Endothelial cell of umbilical vein (primary cell): ENCODE results near the gene LRRC14B. TPM values are rescaled to one million over a fixed set of nuclear protein-coding genes. Genes with fewer than 3 reads are reported as not detected.

ENCODE experiments used
- BruUV-seq: library from RNA; stranded (reverse); fragments of 400-500 nt; replicated peaks from 2 replicates; lab custom pipeline; 2021; lab: Mats Ljungman, UMichigan
- CTCF ChIA-PET: fragments of 300-600, 350-600 bp; sonication (Branson Sonifier 250); formaldehyde crosslinking; loops from one replicate; lab custom pipeline; 2021; ENCODE audit warnings: antibody characterized with exemption, inconsistent platforms; lab: Charles Lee
- POLR2A ChIA-PET: fragments of 300-600, 350-600 bp; sonication (Branson Sonifier 250); formaldehyde crosslinking; loops from one replicate; lab custom pipeline; 2021; ENCODE audit warnings: antibody characterized with exemption, inconsistent platforms; lab: Charles Lee
- DNase-seq: peaks from one replicate; pipeline ENCODE4 v3.0.0-alpha.2; 2011; ENCODE audit warnings: low read depth, low spot score
- FAIRE-seq: peaks from 2 replicates; lab custom pipeline; 2011; peaks lifted over from hg19 to GRCh38; lab: Jason Lieb, UNC
- H2AFZ ChIP-seq: 2 replicates; pipeline ENCODE4 v1.6.0; 2012; ENCODE audit warnings: low read depth, low read length, control low read depth, inconsistent platforms
- H3K27ac ChIP-seq: 2 replicates; pipeline ENCODE4 v1.5.1; 2011; ENCODE audit warnings: low read depth, mild to moderate bottlenecking, control low read depth, low read length, moderate library complexity; ENCODE audit not compliant: insufficient read depth
- H3K27me3 ChIP-seq, 2 experiments: 2 replicates each; pipeline versions ENCODE4 v1.6.0 to v1.6.1; 2011; ENCODE audit warnings: low read length in 2 of 2, mixed read lengths in 1 of 2; ENCODE audit not compliant: control insufficient read depth in 2 of 2, insufficient read depth in 2 of 2
- H3K36me3 ChIP-seq, 2 experiments: 2 replicates in 1 of 2; 3 replicates in 1 of 2; pipeline ENCODE4 v1.5.1; 2011; ENCODE audit warnings: low read length in 2 of 2, mild to moderate bottlenecking in 1 of 2, moderate library complexity in 1 of 2; ENCODE audit not compliant: control insufficient read depth in 2 of 2, insufficient read depth in 2 of 2; ENCODE audit errors: extremely low read depth in 1 of 2
- H3K4me1 ChIP-seq: 3 replicates; pipeline ENCODE4 v1.5.1; 2011; ENCODE audit warnings: mild to moderate bottlenecking, low read length; ENCODE audit not compliant: control insufficient read depth, insufficient read depth; ENCODE audit errors: extremely low read depth
- H3K4me2 ChIP-seq: 2 replicates; pipeline ENCODE4 v1.6.1; 2011; ENCODE audit warnings: low read length, control low read depth, mixed read lengths; ENCODE audit not compliant: insufficient read depth
- H3K4me3 ChIP-seq, 3 experiments: fragments of 200-600 bp in 1 of 3; sonication (generic), shearing (Covaris generic) in 1 of 3; replicated peaks in 1 of 3; 2 replicates each; pipeline ENCODE4 v1.5.1; 2011 to 2016; ENCODE audit warnings: control low read depth in 3 of 3, low read length in 3 of 3, mild to moderate bottlenecking in 2 of 3, inconsistent platforms in 1 of 3, low read depth in 1 of 3, moderate library complexity in 1 of 3; ENCODE audit not compliant: insufficient read depth in 1 of 3
- H3K79me2 ChIP-seq: 2 replicates; pipeline ENCODE4 v1.6.0; 2012; ENCODE audit warnings: low read length, inconsistent platforms; ENCODE audit not compliant: control insufficient read depth, insufficient read depth
- H3K9ac ChIP-seq: replicated peaks from 2 replicates; pipeline ENCODE3; 2011; ENCODE audit warnings: low read length, control low read depth; ENCODE audit not compliant: insufficient read depth; ENCODE audit errors: extremely low read depth
- H3K9me1 ChIP-seq: replicated peaks from 3 replicates; pipeline ENCODE4 v1.6.0; 2011; ENCODE audit warnings: mild to moderate bottlenecking, low read length; ENCODE audit not compliant: control insufficient read depth, insufficient read depth; ENCODE audit errors: extremely low read depth
- H3K9me3 ChIP-seq: replicated peaks from 2 replicates; pipeline ENCODE4 v1.5.1; 2012; ENCODE audit warnings: low read length, inconsistent platforms; ENCODE audit not compliant: control insufficient read depth, insufficient read depth
- H4K20me1 ChIP-seq: replicated peaks from 2 replicates; pipeline ENCODE3; 2011; ENCODE audit warnings: mild to moderate bottlenecking, low read length; ENCODE audit not compliant: control insufficient read depth, insufficient read depth; ENCODE audit errors: extremely low read depth
- EZH2 ChIP-seq: IDR thresholded peaks from 2 replicates; pipeline ENCODE4 v1.6.1; 2012; ENCODE audit warnings: borderline replicate concordance, low read depth, mild to moderate bottlenecking, moderate library complexity, low read length, inconsistent platforms; ENCODE audit not compliant: severe bottlenecking
- FOS ChIP-seq: IDR thresholded peaks from 2 replicates; pipeline ENCODE4 v1.6.1; 2011; ENCODE audit warnings: mild to moderate bottlenecking, low read length, moderate library complexity, borderline replicate concordance; ENCODE audit not compliant: insufficient read depth
- GATA2 ChIP-seq: IDR thresholded peaks from 2 replicates; pipeline ENCODE4 v1.7.0; 2011; ENCODE audit warnings: low read depth, mild to moderate bottlenecking, moderate library complexity, mixed read lengths, low read length; ENCODE audit not compliant: insufficient read length, insufficient read depth
- JUN ChIP-seq: IDR thresholded peaks from 2 replicates; pipeline ENCODE4 v1.6.1; 2011; ENCODE audit warnings: borderline replicate concordance, low read depth; ENCODE audit not compliant: insufficient read length, insufficient read depth
- MYC ChIP-seq: IDR thresholded peaks from one replicate; pipeline ENCODE4 v1.6.1; 2011; ENCODE audit warnings: mild to moderate bottlenecking, low read depth, low read length
- POLR2A ChIP-seq: IDR thresholded peaks from 2 replicates; pipeline ENCODE4 v1.6.1; 2012; ENCODE audit warnings: low read depth, mild to moderate bottlenecking, control low read depth, low read length
- POLR2AphosphoS5 ChIP-seq: IDR thresholded peaks from 2 replicates; pipeline ENCODE4 v1.6.1; 2012; ENCODE audit warnings: low read depth, mild to moderate bottlenecking, control low read depth, low read length, moderate library complexity; ENCODE audit not compliant: insufficient read depth
- dilution Hi-C: fragments of 300-500 bp; cut with MboI; formaldehyde crosslinking; loops from one replicate; pipeline ENCODE4 v1.15.0; 2019; ENCODE audit warnings: low sequenced_read_pairs; ENCODE audit not compliant: extremely low pct_ligation_motif_present
- intact Hi-C: fragments of 100-400 bp; cut with micrococcal nuclease; formaldehyde crosslinking; loops from one replicate; pipeline ENCODE4 v1.10.0; 2022
- polyA plus RNA-seq, 4 experiments: library from polyadenylated mRNA; depleted of rRNA in 3 of 4; stranded (reverse) in 3 of 4; unstranded in 1 of 4; fragments of >200 nt; gene quantifications; 2 replicates each; pipeline versions ENCODE4 v1.2.1 to v1.2.3, GENCODE V29; 2011 to 2012; ENCODE audit warnings: missing spikeins in 1 of 4
- total RNA-seq: library from RNA; stranded (reverse); gene quantifications from 2 replicates; pipeline ENCODE4 v1.2.3, GENCODE V29; 2021
- TF ChIP-seq, protein P1 (sequence below): IDR thresholded peaks from 2 replicates; pipeline ENCODE4 v1.6.1; 2011; ENCODE audit not compliant: insufficient read depth, insufficient read length
- TF ChIP-seq, protein P2 (sequence below), 2 donors: IDR thresholded peaks; 1 replicate in 1 of 2; 2 replicates in 1 of 2; pipeline ENCODE4 v1.5.1; 2011; ENCODE audit warnings: low read length in 2 of 2, mild to moderate bottlenecking in 2 of 2, moderate library complexity in 2 of 2, control low read depth in 1 of 2, inconsistent platforms in 1 of 2, low read depth in 1 of 2; ENCODE audit not compliant: insufficient read depth in 1 of 2; ENCODE audit errors: extremely low read depth in 1 of 2

The LRRC14B gene
- total and polyA plus RNA-seq, 2 donors (not counting 3 experiments of a cell fraction or from before 2014, with no cell fraction given), result not detected

DNA sequence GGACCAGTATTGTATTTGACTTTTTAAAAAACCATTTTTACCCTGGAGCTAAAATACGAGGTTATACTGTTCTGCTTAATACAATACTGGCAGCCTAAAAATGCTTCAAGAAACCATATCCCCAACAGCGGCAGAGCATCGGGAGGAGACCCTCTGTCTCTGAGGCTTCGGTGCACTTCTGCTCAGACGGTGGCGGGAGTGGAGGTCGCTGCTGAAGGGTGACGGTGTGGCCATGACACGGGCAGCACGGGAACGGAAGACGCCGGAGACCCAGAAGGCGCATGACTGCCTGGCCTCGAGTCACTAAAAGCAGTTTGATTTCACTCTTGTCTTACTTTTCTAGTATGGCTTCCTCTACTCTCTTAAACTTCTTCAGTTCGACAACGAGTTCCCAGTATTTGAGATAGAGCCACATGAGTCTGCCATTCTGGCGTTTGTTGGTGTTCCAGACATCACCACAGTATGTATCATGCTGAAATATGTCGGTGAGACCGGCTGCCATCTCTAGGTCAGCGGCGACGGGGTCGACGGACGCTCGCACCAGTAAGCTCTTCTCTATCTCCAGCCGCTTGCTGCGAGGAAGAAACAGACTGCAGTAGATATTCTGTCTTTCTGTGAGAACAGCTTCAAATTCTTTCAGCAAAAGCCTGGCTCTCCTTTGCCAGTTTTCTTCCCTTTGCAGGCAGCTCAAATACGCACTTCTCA, 13.8 kb downstream of the LRRC14B start:
- Histone ChIP-seq H3K4me2 (no peak overlapping the region), H2AFZ (no peak overlapping the region), H3K4me3 (no peak overlapping the region), H3K36me3 (peaks cover 5 to 19% of the 10 kb centered on the region in 2 experiments), H3K9me1 (no peaks in the 10 kb centered on the region), H4K20me1 (no peaks in the 10 kb centered on the region), H3K79me2 (peaks cover 17% of the 10 kb centered on the region), H3K27me3 (no peaks in the 10 kb centered on the region), H3K4me1 (no peaks in the 10 kb centered on the region), H3K9me3 (no peaks in the 10 kb centered on the region), H3K9ac (no peak overlapping the region), H3K27ac (no peak overlapping the region)
- ChIA-PET POLR2A (no interaction called here), CTCF (no interaction called here)
- intact Hi-C loops, result no loop called here
- DNase-seq (no peak), FAIRE-seq (no peak)
- BruUV-seq, result TSS peak; percentile 39
- dilution Hi-C loops, result no loop called here
- TF ChIP-seq, protein P1, sequence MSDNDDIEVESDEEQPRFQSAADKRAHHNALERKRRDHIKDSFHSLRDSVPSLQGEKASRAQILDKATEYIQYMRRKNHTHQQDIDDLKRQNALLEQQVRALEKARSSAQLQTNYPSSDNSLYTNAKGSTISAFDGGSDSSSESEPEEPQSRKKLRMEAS, result no peak
- no peak for TF ChIP-seq POLR2AphosphoS5
- no peak for TF ChIP-seq MYC
- TF ChIP-seq FOS, result no peak
- no peak for TF ChIP-seq GATA2
- TF ChIP-seq, protein P2, sequence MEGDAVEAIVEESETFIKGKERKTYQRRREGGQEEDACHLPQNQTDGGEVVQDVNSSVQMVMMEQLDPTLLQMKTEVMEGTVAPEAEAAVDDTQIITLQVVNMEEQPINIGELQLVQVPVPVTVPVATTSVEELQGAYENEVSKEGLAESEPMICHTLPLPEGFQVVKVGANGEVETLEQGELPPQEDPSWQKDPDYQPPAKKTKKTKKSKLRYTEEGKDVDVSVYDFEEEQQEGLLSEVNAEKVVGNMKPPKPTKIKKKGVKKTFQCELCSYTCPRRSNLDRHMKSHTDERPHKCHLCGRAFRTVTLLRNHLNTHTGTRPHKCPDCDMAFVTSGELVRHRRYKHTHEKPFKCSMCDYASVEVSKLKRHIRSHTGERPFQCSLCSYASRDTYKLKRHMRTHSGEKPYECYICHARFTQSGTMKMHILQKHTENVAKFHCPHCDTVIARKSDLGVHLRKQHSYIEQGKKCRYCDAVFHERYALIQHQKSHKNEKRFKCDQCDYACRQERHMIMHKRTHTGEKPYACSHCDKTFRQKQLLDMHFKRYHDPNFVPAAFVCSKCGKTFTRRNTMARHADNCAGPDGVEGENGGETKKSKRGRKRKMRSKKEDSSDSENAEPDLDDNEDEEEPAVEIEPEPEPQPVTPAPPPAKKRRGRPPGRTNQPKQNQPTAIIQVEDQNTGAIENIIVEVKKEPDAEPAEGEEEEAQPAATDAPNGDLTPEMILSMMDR (IDR thresholded peaks at IDR 0.05; ENCODE audit: extremely low read depth in 1 of 2, insufficient read depth in 1 of 2, low read depth in 1 of 2, low read length in 2 of 2), result no peak
- TF ChIP-seq JUN, result no peak
- TF ChIP-seq POLR2A, result no peak
- no peak for TF ChIP-seq EZH2
